ENCODE results near the gene CRADD. TPM values are rescaled to one million over a fixed set of nuclear protein-coding genes. Genes with fewer than 3 reads are reported as not detected.
A peak's percentile ranks its signal among the peaks of the same experiment; 100 is the strongest.

Gene CRADD
- total RNA-seq, 2 donors from 2014 or later: 27.2 to 75.2 TPM

DNA sequence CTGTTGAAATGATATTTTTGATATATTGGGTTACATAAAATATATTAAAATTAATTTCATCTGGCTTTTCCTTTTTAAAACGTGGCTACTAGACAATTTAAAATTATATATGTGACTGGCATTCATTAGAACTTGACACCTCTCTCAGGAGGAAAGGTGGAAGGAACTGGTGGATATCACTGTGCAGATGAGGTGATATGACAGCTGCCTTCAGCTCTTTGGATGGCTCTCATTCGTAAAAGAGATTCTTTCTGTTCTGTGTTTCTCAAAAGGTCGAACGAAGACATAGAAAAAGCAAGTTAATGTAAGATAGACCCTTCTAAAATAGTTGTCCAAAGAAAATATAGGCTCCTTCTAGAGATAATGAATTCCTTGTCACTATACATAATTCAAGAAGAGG is 36.6 kb downstream of the CRADD start:
- TF ChIP-seq POLR2A (IDR thresholded peaks at IDR 0.05): no peak
- TF ChIP-seq, protein P1, sequence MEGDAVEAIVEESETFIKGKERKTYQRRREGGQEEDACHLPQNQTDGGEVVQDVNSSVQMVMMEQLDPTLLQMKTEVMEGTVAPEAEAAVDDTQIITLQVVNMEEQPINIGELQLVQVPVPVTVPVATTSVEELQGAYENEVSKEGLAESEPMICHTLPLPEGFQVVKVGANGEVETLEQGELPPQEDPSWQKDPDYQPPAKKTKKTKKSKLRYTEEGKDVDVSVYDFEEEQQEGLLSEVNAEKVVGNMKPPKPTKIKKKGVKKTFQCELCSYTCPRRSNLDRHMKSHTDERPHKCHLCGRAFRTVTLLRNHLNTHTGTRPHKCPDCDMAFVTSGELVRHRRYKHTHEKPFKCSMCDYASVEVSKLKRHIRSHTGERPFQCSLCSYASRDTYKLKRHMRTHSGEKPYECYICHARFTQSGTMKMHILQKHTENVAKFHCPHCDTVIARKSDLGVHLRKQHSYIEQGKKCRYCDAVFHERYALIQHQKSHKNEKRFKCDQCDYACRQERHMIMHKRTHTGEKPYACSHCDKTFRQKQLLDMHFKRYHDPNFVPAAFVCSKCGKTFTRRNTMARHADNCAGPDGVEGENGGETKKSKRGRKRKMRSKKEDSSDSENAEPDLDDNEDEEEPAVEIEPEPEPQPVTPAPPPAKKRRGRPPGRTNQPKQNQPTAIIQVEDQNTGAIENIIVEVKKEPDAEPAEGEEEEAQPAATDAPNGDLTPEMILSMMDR (IDR thresholded peaks at IDR 0.05): no peak
- peaks cover 0 to 9% (median 0%) of the 10 kb centered on the region in 3 donors for H3K9me3 ChIP-seq
- no peaks in the 10 kb centered on the region for H3K27me3 ChIP-seq
- no peaks in the 10 kb centered on the region for H3K36me3 ChIP-seq (replicated peaks in 1 of 2; ENCODE audit: insufficient read depth in 1 of 2, low read depth in 2 of 2)
- H3K27ac ChIP-seq: no peak overlapping the region
- intact Hi-C loops (cut with DNase I): no loop called here
- 80 to 87% methylated on average over 4 of the region's 4 CpGs for WGBS, 2 donors
- no peak for ATAC-seq
- no peak for DNase-seq
- H3K4me1 ChIP-seq: no peaks in the 10 kb centered on the region
- H3K4me3 ChIP-seq: no peak overlapping the region

GRCh38 chr12:93714382-93714781 is 37.2 kb downstream of the CRADD start:
- peak in 1 of 4 donors; percentile 13 for DNase-seq
- ATAC-seq: peak; percentile 30
- 80 to 90% methylated on average over 5 of the region's 5 CpGs for WGBS, 2 donors
- no peaks in the 10 kb centered on the region for H3K4me1 ChIP-seq
- no peaks in the 10 kb centered on the region for H3K36me3 ChIP-seq (replicated peaks in 1 of 2; ENCODE audit: insufficient read depth in 1 of 2, low read depth in 2 of 2)
- intact Hi-C loops (cut with DNase I): no loop called here
- TF ChIP-seq POLR2A (IDR thresholded peaks at IDR 0.05): no peak
- TF ChIP-seq, protein P1 (IDR thresholded peaks at IDR 0.05): no peak
- H3K27me3 ChIP-seq: no peaks in the 10 kb centered on the region
- H3K4me3 ChIP-seq: no peak overlapping the region
- H3K9me3 ChIP-seq: peaks cover 0 to 7% (median 0%) of the 10 kb centered on the region in 3 donors
- H3K27ac ChIP-seq: peak overlapping the region in 1 of 4 donors; percentile 6

- intact Hi-C loops (cut with DNase I): no loop called here
- Histone ChIP-seq H3K4me1 (peaks cover 8% of the 10 kb centered on the region), H3K27ac (no peak overlapping the region), H3K9me3 (no peaks in the 10 kb centered on the region), H3K4me3 (no peak overlapping the region), H3K36me3 (replicated peaks in 1 of 2; ENCODE audit: insufficient read depth in 1 of 2, low read depth in 2 of 2) (no peaks in the 10 kb centered on the region), H3K27me3 (no peaks in the 10 kb centered on the region)
- DNase-seq (no peak), ATAC-seq (no peak)
- 9 to 23% methylated on average over 1 of the region's 1 CpG for WGBS, 2 donors
- TF ChIP-seq POLR2A (IDR thresholded peaks at IDR 0.05): no peak
- TF ChIP-seq, protein P1 (IDR thresholded peaks at IDR 0.05): no peak
These were observed 42.5 kb downstream of the CRADD start for GRCh38 chr12:93719710-93720109.

DNA sequence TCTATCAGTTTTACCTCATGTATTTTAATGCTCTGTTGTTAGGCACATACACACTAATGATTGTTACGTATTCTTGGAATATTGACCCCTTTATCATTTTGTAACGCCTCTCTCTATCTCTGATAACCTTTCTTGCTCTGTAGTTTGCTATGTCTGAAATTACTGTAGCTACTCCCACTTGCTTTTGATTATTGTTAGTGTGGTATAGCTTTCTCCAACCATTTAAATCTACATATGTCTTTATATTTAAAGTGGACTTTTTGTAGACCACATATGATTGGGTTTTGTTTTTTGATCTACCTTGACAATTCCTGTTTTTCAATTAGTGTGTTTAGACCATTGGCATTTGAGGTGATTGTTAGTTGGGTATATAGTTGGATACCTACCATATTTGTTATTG is 43.4 kb downstream of the CRADD start:
- no peaks in the 10 kb centered on the region for H3K36me3 ChIP-seq (replicated peaks in 1 of 2; ENCODE audit: insufficient read depth in 1 of 2, low read depth in 2 of 2)
- no peak for DNase-seq
- no peak overlapping the region for H3K4me3 ChIP-seq
- intact Hi-C loops (cut with DNase I): no loop called here
- no peaks in the 10 kb centered on the region for H3K9me3 ChIP-seq
- H3K4me1 ChIP-seq: peaks cover 8% of the 10 kb centered on the region
- ATAC-seq: no peak
- no peaks in the 10 kb centered on the region for H3K27me3 ChIP-seq
- WGBS, 2 donors: 48 to 65% methylated on average over 2 of the region's 2 CpGs
- no peak overlapping the region for H3K27ac ChIP-seq
- TF ChIP-seq, protein P1 (IDR thresholded peaks at IDR 0.05): no peak
- no peak for TF ChIP-seq POLR2A (IDR thresholded peaks at IDR 0.05)

- DNase-seq (no peak), ATAC-seq (no peak)
- intact Hi-C loops (cut with DNase I): no loop called here
- Histone ChIP-seq H3K27ac (no peak overlapping the region), H3K9me3 (no peaks in the 10 kb centered on the region), H3K27me3 (no peaks in the 10 kb centered on the region), H3K4me1 (peaks cover 9% of the 10 kb centered on the region), H3K36me3 (replicated peaks in 1 of 2; ENCODE audit: insufficient read depth in 1 of 2, low read depth in 2 of 2) (no peaks in the 10 kb centered on the region), H3K4me3 (no peak overlapping the region)
- WGBS, 2 donors: 87 to 89% methylated on average over 2 of the region's 2 CpGs
- no peak for TF ChIP-seq POLR2A (IDR thresholded peaks at IDR 0.05)
- TF ChIP-seq, protein P1 (IDR thresholded peaks at IDR 0.05): no peak
These were observed 45.0 kb downstream of the CRADD start for GRCh38 chr12:93722179-93722578.

Measured in body of pancreas (tissue), 4 donors.